ENCODE results near the gene RAB25.

The RAB25 gene

GRCh38 chr1:156117414-156118176 is 56.6 kb downstream of the RAB25 start:
- Mint-ChIP-seq H3K27ac (no peak overlapping the region), H3K36me3 (ENCODE audit: low read depth) (peaks cover 8% of the 10 kb centered on the region), H3K4me1 (ENCODE audit: low read depth) (peaks cover 46% of the 10 kb centered on the region), H3K9me3 (no peaks in the 10 kb centered on the region), H3K27me3 (ENCODE audit: low read depth) (no peaks in the 10 kb centered on the region), H3K4me3 (peak overlapping the region; percentile 15)
- no peak for DNase-seq (ENCODE audit: low spot score)

DNA sequence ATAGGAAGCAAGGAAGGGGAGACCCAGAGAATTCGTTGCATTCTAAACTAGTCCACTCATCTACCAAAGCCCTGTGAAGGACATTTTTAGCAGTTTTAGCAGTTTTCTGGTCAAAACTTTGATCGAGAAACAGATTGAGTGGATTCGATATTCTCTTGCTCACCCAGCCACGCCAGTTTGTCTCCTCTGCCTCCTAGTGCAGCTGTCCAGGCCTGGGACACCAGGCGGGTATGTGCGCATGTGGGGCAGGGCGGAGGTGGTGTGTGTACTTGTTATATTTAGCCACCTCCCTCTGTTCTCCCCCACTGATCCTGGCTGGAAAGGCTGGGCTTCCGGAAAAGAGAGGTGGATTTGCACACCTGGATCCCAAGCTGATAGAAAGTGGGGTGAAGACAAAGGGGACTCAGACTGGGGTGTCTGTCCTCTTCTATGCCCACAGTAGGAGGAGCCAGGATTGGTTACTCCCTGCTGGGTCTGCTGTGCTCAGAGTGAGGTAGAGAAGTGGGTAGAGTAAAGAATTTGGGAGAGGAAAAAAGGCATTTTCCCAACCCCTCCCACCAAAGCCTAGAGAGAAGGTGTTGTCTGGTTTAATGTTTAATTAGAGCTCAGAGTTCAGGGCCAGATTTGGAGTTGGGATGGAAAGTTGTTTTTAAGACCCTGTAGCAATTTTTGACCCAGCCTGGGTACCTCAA is 57.4 kb downstream of the RAB25 start:
- H3K4me3 Mint-ChIP-seq: peak overlapping the region; percentile 44
- H3K9me3 Mint-ChIP-seq: no peaks in the 10 kb centered on the region
- DNase-seq (ENCODE audit: low spot score): no peak
- H3K36me3 Mint-ChIP-seq (ENCODE audit: low read depth): peaks cover 8% of the 10 kb centered on the region
- H3K27me3 Mint-ChIP-seq (ENCODE audit: low read depth): no peaks in the 10 kb centered on the region
- H3K4me1 Mint-ChIP-seq (ENCODE audit: low read depth): peaks cover 54% of the 10 kb centered on the region
- H3K27ac Mint-ChIP-seq: no peak overlapping the region

DNA sequence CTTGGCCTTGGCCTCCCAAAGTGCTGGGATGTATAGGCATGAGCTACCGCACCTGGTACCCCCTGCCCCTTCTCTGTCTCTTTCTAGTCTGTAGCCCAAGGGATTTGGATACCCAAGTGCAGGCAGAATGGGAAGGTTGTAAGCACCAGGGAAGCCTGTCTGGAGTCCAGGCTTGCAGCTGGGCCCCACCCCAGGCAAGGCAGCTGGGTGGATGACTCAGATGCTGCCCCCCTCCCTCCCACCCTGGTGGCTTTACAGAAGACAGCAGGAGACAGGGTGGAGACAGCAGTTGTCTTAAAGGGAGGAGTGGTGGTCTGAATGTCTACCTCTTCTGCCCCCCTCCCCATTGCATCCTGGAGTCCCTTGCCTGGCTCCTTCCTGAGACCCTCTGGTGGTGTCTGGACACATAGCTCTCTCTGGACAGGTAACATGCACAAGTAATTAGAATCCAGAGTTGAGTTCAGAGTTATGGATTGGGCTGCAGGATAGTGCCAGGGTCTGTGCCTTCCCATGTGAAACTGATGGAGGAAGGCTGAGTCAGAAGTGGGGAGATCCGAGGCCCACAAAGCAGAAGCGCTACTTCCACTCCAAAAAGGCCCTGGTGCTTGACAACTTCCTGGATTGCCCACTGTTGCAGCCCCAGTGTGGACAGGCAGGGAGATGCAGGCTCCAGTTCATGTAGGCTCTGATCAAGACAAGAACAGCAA is 58.7 kb downstream of the RAB25 start:
- Mint-ChIP-seq H3K4me3 (no peak overlapping the region), H3K4me1 (ENCODE audit: low read depth) (peaks cover 57% of the 10 kb centered on the region), H3K9me3 (no peaks in the 10 kb centered on the region), H3K36me3 (ENCODE audit: low read depth) (peaks cover 8% of the 10 kb centered on the region), H3K27ac (peak overlapping the region; percentile 31), H3K27me3 (ENCODE audit: low read depth) (no peaks in the 10 kb centered on the region)
- no peak for DNase-seq (ENCODE audit: low spot score)
